22Rv1 (cell line): Measurements from ENCODE around the gene TEX261.

ENCODE experiments used
- CTCF ChIP-seq: fragments of 450-650 bp; IDR thresholded peaks from 2 replicates; pipeline ENCODE4 v1.5.1; 2017; ENCODE audit warnings: mild to moderate bottlenecking
- ZFX ChIP-seq: fragments of 450-650 bp; IDR thresholded peaks from 2 replicates; pipeline ENCODE4 v1.6.1; 2017; ENCODE audit warnings: antibody characterized with exemption, borderline replicate concordance

DNA sequence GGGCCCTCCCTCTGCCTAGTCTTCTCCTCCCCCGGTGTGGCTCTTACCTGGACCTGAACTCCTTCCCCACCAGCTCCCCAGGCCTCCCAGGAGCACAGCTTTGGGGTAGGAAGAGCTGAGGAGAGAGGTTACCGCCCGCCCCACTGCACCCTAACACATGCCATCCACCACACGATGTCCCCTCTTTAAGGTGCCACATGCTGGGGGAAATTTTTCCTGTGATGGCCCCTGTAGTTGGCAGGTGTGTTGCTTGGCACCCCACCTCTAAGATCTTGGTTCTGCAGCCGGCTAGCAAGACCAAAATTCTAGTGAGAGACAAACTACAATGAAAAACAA is 6.9 kb upstream of the TEX261 start:
- TF ChIP-seq CTCF (no peak), ZFX (no peak)
